ENCODE measurements around the gene CRB2. TPM values are rescaled to one million over a fixed set of nuclear protein-coding genes. Genes with fewer than 3 reads are reported as not detected.

Gene CRB2
- total RNA-seq, 5 donors from 2014 or later (not counting 1 experiment from before 2014, with no cell fraction given), result 0.09 to 0.20 TPM; not detected in 3

DNA sequence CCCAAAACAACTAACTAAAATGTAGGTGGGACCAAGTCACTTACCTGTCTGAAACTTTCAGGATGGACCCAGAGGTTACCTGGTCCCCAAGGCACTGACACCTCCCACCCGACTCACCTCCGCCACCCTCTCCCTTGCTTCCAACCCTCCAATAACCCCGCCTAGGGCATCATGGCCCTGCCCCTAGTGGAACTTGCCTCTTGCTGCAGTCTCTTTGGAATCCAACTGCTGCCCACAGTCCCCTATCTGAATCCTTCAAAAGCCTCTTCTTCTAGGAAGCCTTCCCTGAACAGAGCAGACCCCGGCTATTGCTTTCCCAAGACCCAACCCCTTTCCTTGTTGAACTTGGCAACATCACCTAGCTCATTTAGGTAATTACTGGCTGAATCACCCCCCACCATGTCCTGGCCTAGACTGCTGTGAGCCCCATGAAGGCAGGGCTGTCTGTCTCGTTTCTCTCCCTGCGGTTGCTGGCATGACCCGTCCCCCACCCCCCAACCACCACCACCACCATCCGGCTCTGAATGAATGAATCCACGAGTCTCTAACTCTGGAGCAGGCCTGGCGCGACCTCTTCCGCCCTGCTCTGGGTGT is 9.4 kb downstream of the CRB2 start:
- no peak overlapping the region for H3K27ac Mint-ChIP-seq
- peaks cover 0 to 5% (median 0%) of the 10 kb centered on the region in 3 donors for H3K4me1 Mint-ChIP-seq
- CTCF ChIA-PET, result no interaction called here
- peaks cover 13 to 17% of the 10 kb centered on the region in 2 donors for H3K27me3 Mint-ChIP-seq
- Histone ChIP-seq H3K27ac (ENCODE audit: low read length) (no peak overlapping the region), H3K4me3 (ENCODE audit: control insufficient read depth in 1 of 2, extremely low read depth in 1 of 2, low read length in 1 of 2) (no peak overlapping the region), H3K36me3 (ENCODE audit: control insufficient read depth in 2 of 2, extremely low read depth in 1 of 2, insufficient read depth in 1 of 2, low read length in 1 of 2) (no peaks in the 10 kb centered on the region), H3K4me1 (ENCODE audit: control insufficient read depth in 1 of 2, extremely low read depth in 1 of 2, insufficient read depth in 2 of 2, low read length in 2 of 2) (no peaks in the 10 kb centered on the region), H3K27me3 (replicated peaks in 1 of 2; ENCODE audit: control insufficient read depth in 2 of 2, extremely low read depth in 1 of 2, insufficient read depth in 2 of 2, low read length in 1 of 2) (peaks cover 0 to 33% of the 10 kb centered on the region in 2 experiments), H3K9me3 (no peaks in the 10 kb centered on the region)
- H3K9me3 Mint-ChIP-seq, result no peaks in the 10 kb centered on the region
- no peak for DNase-seq
- no peaks in the 10 kb centered on the region for H3K36me3 Mint-ChIP-seq
- POLR2A ChIA-PET, result no interaction called here
- no peak overlapping the region for H3K4me3 Mint-ChIP-seq
- ATAC-seq (replicated peaks in 1 of 4), result no peak
- 87% methylated on average over 11 of the region's 12 CpGs for WGBS (ENCODE audit: insufficient coverage)

DNA sequence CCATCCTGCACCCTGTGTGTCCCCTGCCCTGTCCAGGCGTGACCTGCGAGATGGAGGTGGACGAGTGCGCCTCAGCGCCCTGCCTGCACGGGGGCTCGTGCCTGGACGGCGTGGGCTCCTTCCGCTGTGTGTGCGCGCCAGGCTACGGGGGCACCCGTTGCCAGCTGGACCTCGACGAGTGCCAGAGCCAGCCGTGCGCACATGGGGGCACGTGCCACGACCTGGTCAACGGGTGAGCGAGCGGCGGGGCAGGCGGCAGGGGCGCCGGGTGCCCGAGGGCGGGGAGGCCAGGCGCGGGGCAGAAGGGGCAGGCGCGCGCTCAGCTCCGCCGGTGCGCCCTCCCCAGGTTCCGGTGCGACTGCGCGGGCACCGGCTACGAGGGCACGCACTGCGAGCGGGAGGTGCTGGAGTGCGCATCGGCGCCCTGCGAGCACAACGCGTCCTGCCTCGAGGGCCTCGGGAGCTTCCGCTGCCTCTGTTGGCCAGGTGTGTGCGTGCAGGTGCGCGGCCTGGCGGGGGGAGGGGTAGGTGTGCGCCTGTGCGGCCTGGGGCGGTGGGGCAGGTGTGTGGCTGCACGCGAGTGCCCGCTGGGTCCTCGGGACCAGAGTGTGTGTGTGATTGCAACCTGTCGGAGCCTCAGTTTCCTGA is 10.0 kb downstream of the CRB2 start:
- WGBS (ENCODE audit: insufficient coverage), result 38% methylated on average over 66 of the region's 67 CpGs
- H3K9me3 Mint-ChIP-seq, result no peaks in the 10 kb centered on the region

DNA sequence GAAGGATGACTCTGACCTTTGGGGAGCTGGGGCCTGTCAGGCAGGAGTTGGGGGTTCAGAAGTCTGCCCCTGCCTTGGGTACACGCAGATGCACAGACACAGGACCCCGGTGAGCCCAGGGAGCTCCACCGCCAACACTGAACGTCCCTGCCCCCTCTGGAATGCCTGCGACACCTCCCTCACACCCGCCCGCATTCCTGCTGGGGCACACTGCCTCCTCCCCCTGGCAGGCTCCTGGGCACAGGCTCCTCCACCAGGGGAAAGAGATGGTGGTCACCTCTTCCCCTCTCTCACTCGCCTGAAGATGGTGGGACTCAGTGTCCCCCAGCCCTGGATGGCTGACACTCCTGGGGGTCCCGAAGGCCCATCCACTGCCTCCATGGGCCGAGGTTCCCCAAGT is 12.0 kb downstream of the CRB2 start:
- Histone ChIP-seq H3K9me3 (no peaks in the 10 kb centered on the region), H3K27me3 (replicated peaks in 1 of 2; ENCODE audit: control insufficient read depth in 2 of 2, extremely low read depth in 1 of 2, insufficient read depth in 2 of 2, low read length in 1 of 2) (peaks cover 0 to 54% of the 10 kb centered on the region in 2 experiments), H3K4me3 (ENCODE audit: control insufficient read depth in 1 of 2, extremely low read depth in 1 of 2, low read length in 1 of 2) (no peak overlapping the region), H3K27ac (ENCODE audit: low read length) (no peak overlapping the region), H3K4me1 (ENCODE audit: control insufficient read depth in 1 of 2, extremely low read depth in 1 of 2, insufficient read depth in 2 of 2, low read length in 2 of 2) (no peaks in the 10 kb centered on the region), H3K36me3 (ENCODE audit: control insufficient read depth in 2 of 2, extremely low read depth in 1 of 2, insufficient read depth in 1 of 2, low read length in 1 of 2) (no peaks in the 10 kb centered on the region)
- Mint-ChIP-seq H3K4me3 (no peak overlapping the region), H3K36me3 (no peaks in the 10 kb centered on the region), H3K4me1 (peaks cover 5 to 8% (median 8%) of the 10 kb centered on the region in 3 donors), H3K27me3 (peaks cover 33 to 35% of the 10 kb centered on the region in 2 donors), H3K27ac (no peak overlapping the region), H3K9me3 (no peaks in the 10 kb centered on the region)
- whole genome bisulfite sequencing (ENCODE audit: insufficient coverage), result 80% methylated on average over 8 of the region's 10 CpGs
- DNase-seq (no peak), ATAC-seq (replicated peaks in 1 of 4) (no peak)
- CTCF ChIA-PET, result no interaction called here
- POLR2A ChIA-PET, result interaction anchor here in 1 of 2 donors (0.6 kb wide), 1 partner anchor 178 kb away, joined by 4 read pairs; no protein-coding TSS in a partner anchor

More for the DNA sequence above, 10.0 kb downstream of the CRB2 start:
- DNase-seq (no peak), ATAC-seq (replicated peaks in 1 of 4) (no peak)
- POLR2A ChIA-PET, result no interaction called here
- H3K36me3 Mint-ChIP-seq, result no peaks in the 10 kb centered on the region
- H3K9me3 ChIP-seq, result no peaks in the 10 kb centered on the region
- CTCF ChIA-PET, result no interaction called here
- no peak overlapping the region for H3K4me3 ChIP-seq (ENCODE audit: control insufficient read depth in 1 of 2, extremely low read depth in 1 of 2, low read length in 1 of 2)
- no peaks in the 10 kb centered on the region for H3K4me1 ChIP-seq (ENCODE audit: control insufficient read depth in 1 of 2, extremely low read depth in 1 of 2, insufficient read depth in 2 of 2, low read length in 2 of 2)
- no peak overlapping the region for H3K27ac Mint-ChIP-seq
- H3K36me3 ChIP-seq (ENCODE audit: control insufficient read depth in 2 of 2, extremely low read depth in 1 of 2, insufficient read depth in 1 of 2, low read length in 1 of 2), result no peaks in the 10 kb centered on the region
- peaks cover 15 to 20% of the 10 kb centered on the region in 2 donors for H3K27me3 Mint-ChIP-seq
- H3K27me3 ChIP-seq (replicated peaks in 1 of 2; ENCODE audit: control insufficient read depth in 2 of 2, extremely low read depth in 1 of 2, insufficient read depth in 2 of 2, low read length in 1 of 2), result peaks cover 0 to 40% of the 10 kb centered on the region in 2 experiments
- no peak overlapping the region for H3K4me3 Mint-ChIP-seq
- H3K27ac ChIP-seq (ENCODE audit: low read length), result no peak overlapping the region
- peaks cover 0 to 2% (median 0%) of the 10 kb centered on the region in 3 donors for H3K4me1 Mint-ChIP-seq

DNA sequence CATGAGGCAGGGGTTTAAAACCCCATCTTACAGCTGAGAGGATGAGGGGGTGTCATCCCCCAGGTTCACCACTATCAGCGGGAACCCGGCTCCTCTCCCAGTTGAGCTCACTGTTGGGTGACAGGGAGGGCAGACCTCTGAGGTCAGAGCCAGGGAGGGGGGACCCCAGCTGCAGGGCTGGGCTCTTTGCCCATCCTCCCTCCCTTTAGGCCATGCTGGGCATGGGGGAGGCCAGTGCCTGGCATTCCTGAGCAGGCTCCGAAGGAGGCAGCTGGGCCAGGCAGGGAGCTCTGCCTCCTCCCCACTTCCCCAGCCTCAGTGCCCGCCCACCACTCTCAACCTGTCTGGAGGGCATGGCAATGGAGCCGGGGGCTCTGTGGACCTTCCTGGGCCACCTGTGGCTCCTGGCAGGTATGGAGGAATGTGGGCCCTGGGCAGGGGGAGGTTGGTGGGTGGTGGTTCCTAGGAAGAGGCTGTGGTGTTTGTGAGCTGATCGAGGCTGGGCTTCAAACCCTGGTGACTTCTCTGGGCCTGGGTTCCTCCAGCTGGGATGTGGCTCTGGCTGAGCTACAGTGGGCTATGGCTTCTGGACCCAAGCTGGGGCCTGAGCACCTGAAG is 12.6 kb downstream of the CRB2 start:
- peaks cover 0 to 55% of the 10 kb centered on the region in 2 experiments for H3K27me3 ChIP-seq (replicated peaks in 1 of 2; ENCODE audit: control insufficient read depth in 2 of 2, extremely low read depth in 1 of 2, insufficient read depth in 2 of 2, low read length in 1 of 2)
- H3K4me3 Mint-ChIP-seq, result no peak overlapping the region
- ATAC-seq (replicated peaks in 1 of 4) (no peak), DNase-seq (no peak)
- no peak overlapping the region for H3K4me3 ChIP-seq (ENCODE audit: control insufficient read depth in 1 of 2, extremely low read depth in 1 of 2, low read length in 1 of 2)
- no peaks in the 10 kb centered on the region for H3K9me3 Mint-ChIP-seq
- H3K36me3 ChIP-seq (ENCODE audit: control insufficient read depth in 2 of 2, extremely low read depth in 1 of 2, insufficient read depth in 1 of 2, low read length in 1 of 2), result no peaks in the 10 kb centered on the region
- POLR2A ChIA-PET, result no interaction called here
- 75% methylated on average over 1 of the region's 6 CpGs for WGBS (ENCODE audit: insufficient coverage)
- H3K27me3 Mint-ChIP-seq, result peaks cover 33 to 35% of the 10 kb centered on the region in 2 donors
- CTCF ChIA-PET, result no interaction called here
- no peak overlapping the region for H3K27ac Mint-ChIP-seq
- no peak overlapping the region for H3K27ac ChIP-seq (ENCODE audit: low read length)
- no peaks in the 10 kb centered on the region for H3K4me1 ChIP-seq (ENCODE audit: control insufficient read depth in 1 of 2, extremely low read depth in 1 of 2, insufficient read depth in 2 of 2, low read length in 2 of 2)
- H3K9me3 ChIP-seq, result no peaks in the 10 kb centered on the region
- H3K4me1 Mint-ChIP-seq, result peaks cover 5 to 8% (median 8%) of the 10 kb centered on the region in 3 donors
- no peaks in the 10 kb centered on the region for H3K36me3 Mint-ChIP-seq

DNA sequence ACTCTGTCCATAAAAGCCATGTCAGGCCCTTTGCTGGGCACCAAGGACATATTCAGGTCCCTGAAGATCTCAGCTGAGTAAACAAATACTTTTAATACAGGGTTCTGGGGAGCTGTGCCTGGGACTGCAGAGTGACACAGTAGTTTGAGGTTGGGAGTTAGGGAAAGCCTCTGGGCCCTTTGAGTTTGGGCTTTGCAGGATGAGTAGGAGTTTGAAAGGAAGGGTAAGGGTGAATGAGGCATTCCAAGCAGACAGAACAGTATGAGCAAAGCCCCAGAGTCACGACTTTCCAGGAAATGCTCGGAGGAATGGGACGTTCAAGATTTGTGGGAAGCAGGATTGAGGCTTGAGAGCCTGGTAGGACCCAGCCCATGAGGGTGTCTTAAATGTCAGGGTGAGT is 13.3 kb downstream of the CRB2 start:
- no peaks in the 10 kb centered on the region for H3K4me1 ChIP-seq (ENCODE audit: control insufficient read depth in 1 of 2, extremely low read depth in 1 of 2, insufficient read depth in 2 of 2, low read length in 2 of 2)
- DNase-seq (no peak), ATAC-seq (replicated peaks in 1 of 4) (no peak)
- peaks cover 39% of the 10 kb centered on the region in 2 donors for H3K27me3 Mint-ChIP-seq
- H3K36me3 ChIP-seq (ENCODE audit: control insufficient read depth in 2 of 2, extremely low read depth in 1 of 2, insufficient read depth in 1 of 2, low read length in 1 of 2), result no peaks in the 10 kb centered on the region
- WGBS (ENCODE audit: insufficient coverage), result 73% methylated on average over 3 of the region's 3 CpGs
- H3K9me3 ChIP-seq, result no peaks in the 10 kb centered on the region
- POLR2A ChIA-PET, result no interaction called here
- H3K27ac ChIP-seq (ENCODE audit: low read length), result no peak overlapping the region
- no peak overlapping the region for H3K27ac Mint-ChIP-seq
- CTCF ChIA-PET, result no interaction called here
- H3K4me1 Mint-ChIP-seq, result peaks cover 5 to 8% (median 6%) of the 10 kb centered on the region in 3 donors
- no peak overlapping the region for H3K4me3 ChIP-seq (ENCODE audit: control insufficient read depth in 1 of 2, extremely low read depth in 1 of 2, low read length in 1 of 2)
- H3K9me3 Mint-ChIP-seq, result no peaks in the 10 kb centered on the region
- no peak overlapping the region for H3K4me3 Mint-ChIP-seq
- H3K27me3 ChIP-seq (replicated peaks in 1 of 2; ENCODE audit: control insufficient read depth in 2 of 2, extremely low read depth in 1 of 2, insufficient read depth in 2 of 2, low read length in 1 of 2), result peaks cover 0 to 61% of the 10 kb centered on the region in 2 experiments
- no peaks in the 10 kb centered on the region for H3K36me3 Mint-ChIP-seq

DNA sequence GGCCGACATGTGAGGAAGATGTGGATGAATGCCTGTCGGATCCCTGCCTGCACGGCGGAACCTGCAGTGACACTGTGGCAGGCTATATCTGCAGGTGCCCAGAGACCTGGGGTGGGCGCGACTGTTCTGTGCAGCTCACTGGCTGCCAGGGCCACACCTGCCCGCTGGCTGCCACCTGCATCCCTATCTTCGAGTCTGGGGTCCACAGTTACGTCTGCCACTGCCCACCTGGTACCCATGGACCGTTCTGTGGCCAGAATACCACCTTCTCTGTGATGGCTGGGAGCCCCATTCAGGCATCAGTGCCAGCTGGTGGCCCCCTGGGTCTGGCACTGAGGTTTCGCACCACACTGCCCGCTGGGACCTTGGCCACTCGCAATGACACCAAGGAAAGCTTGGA is 14.1 kb downstream of the CRB2 start:
- DNase-seq (no peak), ATAC-seq (replicated peaks in 1 of 4) (no peak)
- peaks cover 44 to 47% of the 10 kb centered on the region in 2 donors for H3K27me3 Mint-ChIP-seq
- peaks cover 5 to 9% (median 8%) of the 10 kb centered on the region in 3 donors for H3K4me1 Mint-ChIP-seq
- Histone ChIP-seq H3K27ac (ENCODE audit: low read length) (no peak overlapping the region), H3K27me3 (replicated peaks in 1 of 2; ENCODE audit: control insufficient read depth in 2 of 2, extremely low read depth in 1 of 2, insufficient read depth in 2 of 2, low read length in 1 of 2) (peaks cover 0 to 65% of the 10 kb centered on the region in 2 experiments), H3K4me1 (ENCODE audit: control insufficient read depth in 1 of 2, extremely low read depth in 1 of 2, insufficient read depth in 2 of 2, low read length in 2 of 2) (no peaks in the 10 kb centered on the region), H3K9me3 (no peaks in the 10 kb centered on the region), H3K36me3 (ENCODE audit: control insufficient read depth in 2 of 2, extremely low read depth in 1 of 2, insufficient read depth in 1 of 2, low read length in 1 of 2) (no peaks in the 10 kb centered on the region), H3K4me3 (ENCODE audit: control insufficient read depth in 1 of 2, extremely low read depth in 1 of 2, low read length in 1 of 2) (no peak overlapping the region)
- ChIA-PET POLR2A (interaction anchor here in 1 of 2 donors (0.6 kb wide), 1 partner anchor 293 kb away, joined by 5 read pairs; no protein-coding TSS in a partner anchor), CTCF (no interaction called here)
- no peaks in the 10 kb centered on the region for H3K9me3 Mint-ChIP-seq
- no peaks in the 10 kb centered on the region for H3K36me3 Mint-ChIP-seq
- no peak overlapping the region for H3K27ac Mint-ChIP-seq
- WGBS (ENCODE audit: insufficient coverage), result 84% methylated on average over 13 of the region's 13 CpGs
- no peak overlapping the region for H3K4me3 Mint-ChIP-seq

All from T-cell (primary cell).